K562 (cell line): Measurements from ENCODE around the gene TEAD3. TPM values are rescaled to one million over a fixed set of nuclear protein-coding genes. Genes with fewer than 3 reads are reported as not detected.

ENCODE experiments used
- BRD9 ChIP-seq: fragments of 450-650 bp; IDR thresholded peaks from 2 replicates; pipeline ENCODE4 v1.6.1; 2018; ENCODE audit warnings: low read depth; ENCODE audit not compliant: partially characterized antibody
- CC2D1A ChIP-seq: fragments of 450-650 bp; IDR thresholded peaks from 2 replicates; pipeline ENCODE4 v1.6.1; 2017; ENCODE audit warnings: mild to moderate bottlenecking
- CHCHD3 ChIP-seq: fragments of 250-450 bp; sonication (Bioruptor Pico); IDR thresholded peaks from 2 replicates; pipeline ENCODE4 v2.1.2; 2022; ENCODE audit warnings: mild to moderate bottlenecking
- GTF2F1 ChIP-seq: IDR thresholded peaks from 2 replicates; pipeline ENCODE4 v1.6.1; 2011; ENCODE audit warnings: low read depth, low read length, improper control_type of control experiment
- HDAC3 ChIP-seq: fragments of 450-650 bp; IDR thresholded peaks from 2 replicates; pipeline ENCODE4 v1.6.1; 2018; ENCODE audit warnings: borderline replicate concordance, mild to moderate bottlenecking, moderate library complexity; ENCODE audit not compliant: partially characterized antibody
- HMG20B ChIP-seq: fragments of 250-450 bp; sonication (Bioruptor Pico); IDR thresholded peaks from 2 replicates; pipeline ENCODE4 v1.5.0; 2021; ENCODE audit warnings: mild to moderate bottlenecking
- HNRNPL ChIP-seq: fragments of 200-400 bp; formaldehyde crosslinking; IDR thresholded peaks from 2 replicates; pipeline ENCODE4 v1.6.1; 2017; ENCODE audit warnings: low read depth, mild to moderate bottlenecking, low read length
- NFATC3 ChIP-seq: fragments of 450-650 bp; IDR thresholded peaks from 2 replicates; pipeline ENCODE4 v1.6.1; 2017; ENCODE audit warnings: mild to moderate bottlenecking
- NR2F6 ChIP-seq: fragments of 450-650 bp; formaldehyde crosslinking; IDR thresholded peaks from 2 replicates; pipeline ENCODE4 v1.4.0; 2020; ENCODE audit warnings: mild to moderate bottlenecking
- RAD21 ChIP-seq, 2 experiments: fragments of 250-450 bp in 1 of 2; fragments of 450-650 bp in 1 of 2; sonication (Bioruptor Pico) in 1 of 2; formaldehyde crosslinking in 1 of 2; IDR thresholded peaks in 1 of 2; conservative IDR thresholded peaks in 1 of 2; 2 replicates each; pipeline versions ENCODE4 v1.4.0 to v1.8.0; 2020 to 2022; ENCODE audit warnings: mild to moderate bottlenecking in 2 of 2, moderate library complexity in 1 of 2
- RNF219 ChIP-seq: fragments of 250-450 bp; sonication (Bioruptor Pico); IDR thresholded peaks from 2 replicates; pipeline ENCODE4 v1.5.0; 2022; ENCODE audit warnings: mild to moderate bottlenecking
- SMAD4 ChIP-seq: fragments of 250-450 bp; sonication (Bioruptor Pico); conservative IDR thresholded peaks from 2 replicates; pipeline ENCODE4 v1.8.0; 2021; ENCODE audit warnings: inconsistent platforms, mild to moderate bottlenecking, moderate library complexity
- TBP ChIP-seq: optimal IDR thresholded peaks from 2 replicates; pipeline ENCODE3; 2011; ENCODE audit warnings: low read depth, low read length, improper control_type of control experiment
- ZNF133 ChIP-seq: fragments of 250-450 bp; sonication (Bioruptor Pico); IDR thresholded peaks from 2 replicates; pipeline ENCODE4 v1.4.0; 2020; ENCODE audit warnings: mild to moderate bottlenecking
- ZNF668 ChIP-seq: fragments of 250-450 bp; sonication (Bioruptor Pico); IDR thresholded peaks from 2 replicates; pipeline ENCODE4 v1.8.0; 2022; ENCODE audit warnings: mild to moderate bottlenecking, inconsistent platforms
- polyA plus RNA-seq, 8 experiments: library from polyadenylated mRNA; depleted of rRNA in 4 of 8; stranded (reverse) in 5 of 8; unstranded in 3 of 8; fragments of >200 nt; fragmentation: Nextera tagmentation in 2 of 8; fragmentation: Illumina TruSeq in 1 of 8; extraction: Ambion mirVana in 2 of 8; extraction: Trizol in 1 of 8; gene quantifications; 2 replicates each; pipeline versions ENCODE4 v1.2.1 to v1.2.3, GENCODE V29; 2011 to 2014; ENCODE audit warnings: inconsistent platforms in 1 of 8, missing spikeins in 1 of 8
- total RNA-seq, 7 experiments: library from RNA; depleted of rRNA in 6 of 7; stranded (reverse); fragments of >200 nt in 6 of 7; fragmentation: Illumina TruSeq in 2 of 7; extraction: Trizol in 2 of 7; gene quantifications; 2 replicates each; pipeline versions ENCODE4 v1.2.1 to v1.2.3, GENCODE V29; 2011 to 2021; ENCODE audit warnings: low replicate concordance in 1 of 7
- TF ChIP-seq, protein P1 (sequence below): fragments of 250-450 bp; sonication (Bioruptor Pico); IDR thresholded peaks from 2 replicates; pipeline ENCODE4 v1.4.0; 2020; ENCODE audit warnings: mild to moderate bottlenecking
- TF ChIP-seq, protein P2 (sequence below): sonication (generic); formaldehyde crosslinking; IDR thresholded peaks from 2 replicates; pipeline ENCODE4 v1.8.1; 2022; ENCODE audit warnings: missing genetic modification reagents
- TF ChIP-seq, protein P3 (sequence below), 2 experiments: IDR thresholded peaks; 2 replicates each; pipeline ENCODE4 v1.6.1; 2011; ENCODE audit warnings: borderline replicate concordance in 1 of 2, control low read depth in 1 of 2, low read depth in 1 of 2, low read length in 1 of 2, mild to moderate bottlenecking in 1 of 2, mixed read lengths in 1 of 2, moderate library complexity in 1 of 2; ENCODE audit not compliant: insufficient read depth in 1 of 2, insufficient read length in 1 of 2, poor library complexity in 1 of 2, severe bottlenecking in 1 of 2; ENCODE audit errors: extremely low read depth in 1 of 2

The TEAD3 gene
- total and polyA plus RNA-seq, 9 of the 15 experiments (the other 6 are each of a cell fraction or from before 2014, with no cell fraction given), result 0.63 to 13.2 (median 3.3) TPM

- TF ChIP-seq CC2D1A (0 out of 2 replicates have a peak, but pooled peaks have one; percentile 42), TBP (no peak), ZNF133 (CRISPR knock-in tag) (no peak), HDAC3 (peak; percentile 86), SMAD4 (peak; percentile 61), RNF219 (CRISPR knock-in tag) (no peak), HMG20B (CRISPR knock-in tag) (no peak), NR2F6 (CRISPR knock-in tag) (0 out of 2 replicates have a peak, but pooled peaks have one; percentile 54), RAD21 (CRISPR knock-in tag; conservative IDR thresholded peaks at IDR 0.05 in 1 of 2, IDR thresholded peaks at IDR 0.05 in 1 of 2) (peak; percentile 91 to 93), CHCHD3 (CRISPR knock-in tag) (no peak), ZNF668 (CRISPR knock-in tag) (0 out of 2 replicates have a peak, but pooled peaks have one; percentile 27), BRD9 (peak; percentile 98), NFATC3 (no peak), GTF2F1 (peak; percentile 94), HNRNPL (peak; percentile 87)
- TF ChIP-seq, protein P1, sequence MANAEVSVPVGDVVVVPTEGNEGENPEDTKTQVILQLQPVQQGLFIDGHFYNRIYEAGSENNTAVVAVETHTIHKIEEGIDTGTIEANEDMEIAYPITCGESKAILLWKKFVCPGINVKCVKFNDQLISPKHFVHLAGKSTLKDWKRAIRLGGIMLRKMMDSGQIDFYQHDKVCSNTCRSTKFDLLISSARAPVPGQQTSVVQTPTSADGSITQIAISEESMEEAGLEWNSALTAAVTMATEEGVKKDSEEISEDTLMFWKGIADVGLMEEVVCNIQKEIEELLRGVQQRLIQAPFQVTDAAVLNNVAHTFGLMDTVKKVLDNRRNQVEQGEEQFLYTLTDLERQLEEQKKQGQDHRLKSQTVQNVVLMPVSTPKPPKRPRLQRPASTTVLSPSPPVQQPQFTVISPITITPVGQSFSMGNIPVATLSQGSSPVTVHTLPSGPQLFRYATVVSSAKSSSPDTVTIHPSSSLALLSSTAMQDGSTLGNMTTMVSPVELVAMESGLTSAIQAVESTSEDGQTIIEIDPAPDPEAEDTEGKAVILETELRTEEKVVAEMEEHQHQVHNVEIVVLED (CRISPR knock-in tag), result no peak
- TF ChIP-seq, protein P2, sequence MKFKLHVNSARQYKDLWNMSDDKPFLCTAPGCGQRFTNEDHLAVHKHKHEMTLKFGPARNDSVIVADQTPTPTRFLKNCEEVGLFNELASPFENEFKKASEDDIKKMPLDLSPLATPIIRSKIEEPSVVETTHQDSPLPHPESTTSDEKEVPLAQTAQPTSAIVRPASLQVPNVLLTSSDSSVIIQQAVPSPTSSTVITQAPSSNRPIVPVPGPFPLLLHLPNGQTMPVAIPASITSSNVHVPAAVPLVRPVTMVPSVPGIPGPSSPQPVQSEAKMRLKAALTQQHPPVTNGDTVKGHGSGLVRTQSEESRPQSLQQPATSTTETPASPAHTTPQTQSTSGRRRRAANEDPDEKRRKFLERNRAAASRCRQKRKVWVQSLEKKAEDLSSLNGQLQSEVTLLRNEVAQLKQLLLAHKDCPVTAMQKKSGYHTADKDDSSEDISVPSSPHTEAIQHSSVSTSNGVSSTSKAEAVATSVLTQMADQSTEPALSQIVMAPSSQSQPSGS (CRISPR knock-in tag), result no peak
- TF ChIP-seq, protein P3, sequence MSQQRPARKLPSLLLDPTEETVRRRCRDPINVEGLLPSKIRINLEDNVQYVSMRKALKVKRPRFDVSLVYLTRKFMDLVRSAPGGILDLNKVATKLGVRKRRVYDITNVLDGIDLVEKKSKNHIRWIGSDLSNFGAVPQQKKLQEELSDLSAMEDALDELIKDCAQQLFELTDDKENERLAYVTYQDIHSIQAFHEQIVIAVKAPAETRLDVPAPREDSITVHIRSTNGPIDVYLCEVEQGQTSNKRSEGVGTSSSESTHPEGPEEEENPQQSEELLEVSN (IDR thresholded peaks at IDR 0.05; ENCODE audit: borderline replicate concordance in 1 of 2, extremely low read depth in 1 of 2, insufficient read depth in 1 of 2, insufficient read length in 1 of 2, low read depth in 1 of 2, low read length in 1 of 2, poor library complexity in 1 of 2, severe bottlenecking in 1 of 2), result peak; percentile 77 to 88
These were observed 28.5 kb downstream of the TEAD3 start, which contains the start of gene RPL10A (continued) for GRCh38 chr6:35468181-35468979.
